A549 (cell line): ENCODE data around the gene CPPED1. TPM values are rescaled to one million over a fixed set of nuclear protein-coding genes. Genes with fewer than 3 reads are reported as not detected.

Experiments
- ATAC-seq, 2 experiments: fragments of 200-7000 bp in 1 of 2; fragments of >200 bp in 1 of 2; cut with Nextera tagmentation in 1 of 2; cut with Tn5 transposase in 1 of 2; 3 replicates each; pipeline versions ENCODE4 v1.8.0 to v1.9.1; 2018 to 2020; ENCODE audit warnings: mild to moderate bottlenecking in 1 of 2, moderate library complexity in 1 of 2
- CTCF ChIA-PET: fragments of 300-600 bp; sonication (Branson Sonifier 250); formaldehyde crosslinking; extraction: SDS; loops from one replicate; lab custom pipeline; 2021; ENCODE audit warnings: antibody characterized with exemption, inconsistent platforms; lab: Yijun Ruan, JAX
- POLR2A ChIA-PET: fragments of 350-600 bp; formaldehyde crosslinking; extraction: SDS; loops from one replicate; lab custom pipeline; 2021; ENCODE audit warnings: antibody characterized with exemption, inconsistent platforms; lab: Yijun Ruan, JAX
- DNase-seq, 2 experiments: peaks; one replicate each; pipeline versions ENCODE4 v3.0.0 to v3.0.0-alpha.2; 2011 to 2016; ENCODE audit warnings: low read depth in 1 of 2, low spot score in 1 of 2
- FAIRE-seq: peaks from 2 replicates; lab custom pipeline; 2011; peaks lifted over from hg19 to GRCh38; lab: Jason Lieb, UNC
- H3K27ac ChIP-seq, 2 experiments: fragments of >200 bp; sonication (Bioruptor Twin); formaldehyde crosslinking; 3 replicates each; pipeline ENCODE4 v1.5.1; 2016 to 2017
- H3K4me1 ChIP-seq: fragments of >200 bp; sonication (Bioruptor Twin); formaldehyde crosslinking; 3 replicates; pipeline ENCODE4 v1.6.1; 2016
- H3K4me2 ChIP-seq: fragments of >200 bp; sonication (Bioruptor Twin); formaldehyde crosslinking; 3 replicates; pipeline ENCODE4 v1.6.1; 2016
- H3K4me3 ChIP-seq: fragments of >200 bp; sonication (Bioruptor Twin); formaldehyde crosslinking; 3 replicates; pipeline ENCODE4 v1.5.1; 2016
- H3K9me3 ChIP-seq: fragments of >200 bp; sonication (Bioruptor Twin); formaldehyde crosslinking; 3 replicates; pipeline ENCODE4 v1.6.1; 2016
- BHLHE40 ChIP-seq: IDR thresholded peaks from 2 replicates; pipeline ENCODE4 v1.6.1; 2012; ENCODE audit warnings: low read depth, low read length, inconsistent platforms
- CBX2 ChIP-seq: fragments of 200-600 bp; sonication (generic); IDR thresholded peaks from 2 replicates; pipeline ENCODE4 v1.6.1; 2016; ENCODE audit warnings: low read depth, mild to moderate bottlenecking, borderline replicate concordance
- CHD2 ChIP-seq: fragments of 150-350 bp; IDR thresholded peaks from 2 replicates; pipeline ENCODE4 v1.6.1; 2014; ENCODE audit warnings: low read length; ENCODE audit not compliant: partially characterized antibody
- EHF ChIP-seq: fragments of 250-450 bp; sonication (Bioruptor Pico); IDR thresholded peaks from 2 replicates; pipeline ENCODE4 v1.5.0; 2020; ENCODE audit warnings: mild to moderate bottlenecking
- EHMT2 ChIP-seq: fragments of 200-600 bp; sonication (generic); IDR thresholded peaks from 2 replicates; pipeline ENCODE4 v1.6.1; 2016; ENCODE audit warnings: antibody characterized with exemption, low read depth, mild to moderate bottlenecking, moderate library complexity
- ESRRA ChIP-seq: fragments of 150-350 bp; IDR thresholded peaks from 2 replicates; pipeline ENCODE4 v1.6.1; 2014; ENCODE audit warnings: mild to moderate bottlenecking, low read length, borderline replicate concordance
- FOSB ChIP-seq: fragments of 250-450 bp; sonication (Bioruptor Pico); IDR thresholded peaks from 2 replicates; pipeline ENCODE4 v1.5.0; 2020; ENCODE audit warnings: mild to moderate bottlenecking, moderate library complexity
- GATA3 ChIP-seq: IDR thresholded peaks from 2 replicates; pipeline ENCODE4 v1.6.1; 2012; ENCODE audit warnings: borderline replicate concordance
- HDAC2 ChIP-seq: fragments of 200-600 bp; sonication (generic); IDR thresholded peaks from 2 replicates; pipeline ENCODE4 v1.6.1; 2016
- HOXA7 ChIP-seq: fragments of 250-450 bp; sonication (Bioruptor Pico); IDR thresholded peaks from 2 replicates; pipeline ENCODE4 v1.5.0; 2020; ENCODE audit warnings: mild to moderate bottlenecking, moderate library complexity
- HOXB13 ChIP-seq: fragments of 250-450 bp; sonication (Bioruptor Pico); IDR thresholded peaks from 2 replicates; pipeline ENCODE4 v1.5.0; 2020; ENCODE audit warnings: low read depth, mild to moderate bottlenecking, moderate library complexity
- HOXB5 ChIP-seq: fragments of 250-450 bp; sonication (Bioruptor Pico); IDR thresholded peaks from 2 replicates; pipeline ENCODE4 v1.5.0; 2020; ENCODE audit warnings: mild to moderate bottlenecking, moderate library complexity
- JUN ChIP-seq, 2 experiments: fragments of >200 bp; sonication (Bioruptor Twin); formaldehyde crosslinking; IDR thresholded peaks; 2 replicates in 1 of 2; 3 replicates in 1 of 2; pipeline ENCODE4 v1.6.1; 2016 to 2017
- KDM1A ChIP-seq: fragments of 200-600 bp; sonication (generic); IDR thresholded peaks from 2 replicates; pipeline ENCODE4 v1.6.1; 2016; ENCODE audit warnings: low read depth, mild to moderate bottlenecking
- SREBF2 ChIP-seq: fragments of 450-650 bp; IDR thresholded peaks from 2 replicates; pipeline ENCODE4 v1.6.1; 2014; ENCODE audit warnings: mild to moderate bottlenecking, moderate library complexity
- WGBS: methylation state at CpG from one replicate; pipeline ENCODE4 v1.1.6; 2017; ENCODE audit errors: missing lambda C conversion rate; 5-methylcytosine and 5-hydroxymethylcytosine counted together
- polyA plus RNA-seq, 4 experiments: library from polyadenylated mRNA; depleted of rRNA in 3 of 4; stranded (reverse); fragments of >200 nt; fragmentation: RNase III in 1 of 4; extraction: RNeasy Plus Mini Kit Qiagen cat#74134 plus additional on column Dnase treatment in 1 of 4; gene quantifications; 2 replicates in 3 of 4; 3 replicates in 1 of 4; pipeline ENCODE4 v1.2.3, GENCODE V29; 2011 to 2017
- TF ChIP-seq, protein P1 (sequence below): fragments of >200 bp; sonication (Bioruptor Twin); formaldehyde crosslinking; IDR thresholded peaks from 3 replicates; pipeline ENCODE4 v1.5.1; 2016
- TF ChIP-seq, protein P2 (sequence below): fragments of 150-350 bp; IDR thresholded peaks from 2 replicates; pipeline ENCODE4 v1.6.1; 2014; ENCODE audit warnings: low read depth, mild to moderate bottlenecking, low read length
- TF ChIP-seq, protein P3 (sequence below): fragments of 200-600 bp; sonication (generic); IDR thresholded peaks from 2 replicates; pipeline ENCODE4 v1.6.1; 2016; ENCODE audit warnings: antibody characterized with exemption, mild to moderate bottlenecking, moderate library complexity
- TF ChIP-seq, protein P4 (sequence below): fragments of 250-450 bp; sonication (Bioruptor Pico); IDR thresholded peaks from 2 replicates; pipeline ENCODE4 v1.5.0; 2020; ENCODE audit warnings: low read depth, mild to moderate bottlenecking, moderate library complexity
- TF ChIP-seq, protein P5 (sequence below): fragments of 450-650 bp; IDR thresholded peaks from 2 replicates; pipeline ENCODE4 v1.6.1; 2014; ENCODE audit warnings: antibody characterized with exemption

Gene CPPED1
- polyA plus RNA-seq, 2 of the 4 experiments (the other 2 are of a cell fraction): 16.1 to 30.5 TPM

DNA sequence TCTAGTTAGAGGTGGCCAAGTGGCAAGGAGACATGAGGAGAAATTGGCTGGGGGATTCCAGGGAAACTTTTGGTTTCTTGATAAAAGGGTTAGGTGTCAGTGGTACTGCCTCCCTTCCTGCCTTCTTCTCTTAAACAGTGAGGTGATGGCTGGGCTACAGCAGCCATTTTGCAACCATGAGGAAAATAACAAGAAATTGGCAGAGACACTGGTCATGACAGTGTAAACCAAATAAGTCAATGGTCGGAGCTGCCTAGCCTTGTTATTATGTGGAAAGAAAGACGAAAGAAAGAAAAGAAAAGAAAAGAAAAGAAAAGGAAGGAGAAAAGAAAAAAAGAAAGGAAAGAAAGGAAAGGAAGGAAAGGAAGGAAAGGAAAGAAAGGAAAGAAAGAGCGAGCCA lies 63.9 kb downstream of the CPPED1 start:
- ATAC-seq: no peak
- 94% methylated on average over 3 of the region's 3 CpGs for WGBS
- POLR2A ChIA-PET: no interaction called here
- FAIRE-seq: no peak
- Histone ChIP-seq H3K4me2 (no peak overlapping the region), H3K27ac (no peak overlapping the region), H3K9me3 (peaks cover 10% of the 10 kb centered on the region), H3K4me3 (no peak overlapping the region), H3K4me1 (no peaks in the 10 kb centered on the region)
- TF ChIP-seq FOSB (CRISPR knock-in tag): no peak
- TF ChIP-seq BHLHE40: no peak
- no peak for TF ChIP-seq CBX2
- TF ChIP-seq, protein P1, sequence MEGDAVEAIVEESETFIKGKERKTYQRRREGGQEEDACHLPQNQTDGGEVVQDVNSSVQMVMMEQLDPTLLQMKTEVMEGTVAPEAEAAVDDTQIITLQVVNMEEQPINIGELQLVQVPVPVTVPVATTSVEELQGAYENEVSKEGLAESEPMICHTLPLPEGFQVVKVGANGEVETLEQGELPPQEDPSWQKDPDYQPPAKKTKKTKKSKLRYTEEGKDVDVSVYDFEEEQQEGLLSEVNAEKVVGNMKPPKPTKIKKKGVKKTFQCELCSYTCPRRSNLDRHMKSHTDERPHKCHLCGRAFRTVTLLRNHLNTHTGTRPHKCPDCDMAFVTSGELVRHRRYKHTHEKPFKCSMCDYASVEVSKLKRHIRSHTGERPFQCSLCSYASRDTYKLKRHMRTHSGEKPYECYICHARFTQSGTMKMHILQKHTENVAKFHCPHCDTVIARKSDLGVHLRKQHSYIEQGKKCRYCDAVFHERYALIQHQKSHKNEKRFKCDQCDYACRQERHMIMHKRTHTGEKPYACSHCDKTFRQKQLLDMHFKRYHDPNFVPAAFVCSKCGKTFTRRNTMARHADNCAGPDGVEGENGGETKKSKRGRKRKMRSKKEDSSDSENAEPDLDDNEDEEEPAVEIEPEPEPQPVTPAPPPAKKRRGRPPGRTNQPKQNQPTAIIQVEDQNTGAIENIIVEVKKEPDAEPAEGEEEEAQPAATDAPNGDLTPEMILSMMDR: no peak
- no peak for TF ChIP-seq KDM1A
- no peak for TF ChIP-seq ESRRA
- no peak for TF ChIP-seq HOXB13 (CRISPR knock-in tag)
- no peak for TF ChIP-seq HOXA7 (CRISPR knock-in tag)
- TF ChIP-seq, protein P2, sequence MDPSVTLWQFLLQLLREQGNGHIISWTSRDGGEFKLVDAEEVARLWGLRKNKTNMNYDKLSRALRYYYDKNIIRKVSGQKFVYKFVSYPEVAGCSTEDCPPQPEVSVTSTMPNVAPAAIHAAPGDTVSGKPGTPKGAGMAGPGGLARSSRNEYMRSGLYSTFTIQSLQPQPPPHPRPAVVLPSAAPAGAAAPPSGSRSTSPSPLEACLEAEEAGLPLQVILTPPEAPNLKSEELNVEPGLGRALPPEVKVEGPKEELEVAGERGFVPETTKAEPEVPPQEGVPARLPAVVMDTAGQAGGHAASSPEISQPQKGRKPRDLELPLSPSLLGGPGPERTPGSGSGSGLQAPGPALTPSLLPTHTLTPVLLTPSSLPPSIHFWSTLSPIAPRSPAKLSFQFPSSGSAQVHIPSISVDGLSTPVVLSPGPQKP: no peak
- no peak for TF ChIP-seq HDAC2
- TF ChIP-seq CHD2: no peak
- TF ChIP-seq, protein P3, sequence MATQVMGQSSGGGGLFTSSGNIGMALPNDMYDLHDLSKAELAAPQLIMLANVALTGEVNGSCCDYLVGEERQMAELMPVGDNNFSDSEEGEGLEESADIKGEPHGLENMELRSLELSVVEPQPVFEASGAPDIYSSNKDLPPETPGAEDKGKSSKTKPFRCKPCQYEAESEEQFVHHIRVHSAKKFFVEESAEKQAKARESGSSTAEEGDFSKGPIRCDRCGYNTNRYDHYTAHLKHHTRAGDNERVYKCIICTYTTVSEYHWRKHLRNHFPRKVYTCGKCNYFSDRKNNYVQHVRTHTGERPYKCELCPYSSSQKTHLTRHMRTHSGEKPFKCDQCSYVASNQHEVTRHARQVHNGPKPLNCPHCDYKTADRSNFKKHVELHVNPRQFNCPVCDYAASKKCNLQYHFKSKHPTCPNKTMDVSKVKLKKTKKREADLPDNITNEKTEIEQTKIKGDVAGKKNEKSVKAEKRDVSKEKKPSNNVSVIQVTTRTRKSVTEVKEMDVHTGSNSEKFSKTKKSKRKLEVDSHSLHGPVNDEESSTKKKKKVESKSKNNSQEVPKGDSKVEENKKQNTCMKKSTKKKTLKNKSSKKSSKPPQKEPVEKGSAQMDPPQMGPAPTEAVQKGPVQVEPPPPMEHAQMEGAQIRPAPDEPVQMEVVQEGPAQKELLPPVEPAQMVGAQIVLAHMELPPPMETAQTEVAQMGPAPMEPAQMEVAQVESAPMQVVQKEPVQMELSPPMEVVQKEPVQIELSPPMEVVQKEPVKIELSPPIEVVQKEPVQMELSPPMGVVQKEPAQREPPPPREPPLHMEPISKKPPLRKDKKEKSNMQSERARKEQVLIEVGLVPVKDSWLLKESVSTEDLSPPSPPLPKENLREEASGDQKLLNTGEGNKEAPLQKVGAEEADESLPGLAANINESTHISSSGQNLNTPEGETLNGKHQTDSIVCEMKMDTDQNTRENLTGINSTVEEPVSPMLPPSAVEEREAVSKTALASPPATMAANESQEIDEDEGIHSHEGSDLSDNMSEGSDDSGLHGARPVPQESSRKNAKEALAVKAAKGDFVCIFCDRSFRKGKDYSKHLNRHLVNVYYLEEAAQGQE: no peak
- TF ChIP-seq JUN (IDR thresholded peaks at IDR 0.05): no peak
- no peak for TF ChIP-seq EHF (CRISPR knock-in tag)
- TF ChIP-seq, protein P4, sequence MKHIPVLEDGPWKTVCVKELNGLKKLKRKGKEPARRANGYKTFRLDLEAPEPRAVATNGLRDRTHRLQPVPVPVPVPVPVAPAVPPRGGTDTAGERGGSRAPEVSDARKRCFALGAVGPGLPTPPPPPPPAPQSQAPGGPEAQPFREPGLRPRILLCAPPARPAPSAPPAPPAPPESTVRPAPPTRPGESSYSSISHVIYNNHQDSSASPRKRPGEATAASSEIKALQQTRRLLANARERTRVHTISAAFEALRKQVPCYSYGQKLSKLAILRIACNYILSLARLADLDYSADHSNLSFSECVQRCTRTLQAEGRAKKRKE (CRISPR knock-in tag): no peak
- TF ChIP-seq EHMT2: no peak
- CTCF ChIA-PET: no interaction called here
- DNase-seq: no peak

DNA sequence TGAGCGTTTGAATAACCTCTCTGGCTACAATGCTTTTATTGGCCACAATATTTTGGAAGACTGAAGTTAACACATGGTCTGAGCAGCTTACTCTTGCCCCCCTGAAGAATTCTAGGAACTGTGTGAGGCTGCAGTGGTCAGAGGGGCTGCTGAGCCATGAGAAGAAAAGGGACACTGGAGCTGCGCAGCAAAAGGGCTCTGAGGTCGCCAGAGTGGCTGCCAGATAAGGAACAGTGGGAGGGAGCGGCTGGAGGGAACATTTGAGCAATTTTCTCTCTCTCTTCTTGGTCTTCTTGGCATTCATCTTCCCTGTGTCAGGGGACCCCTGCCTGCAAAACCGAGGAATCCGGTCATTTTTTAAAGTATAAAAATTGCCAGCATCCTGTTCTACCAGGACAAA lies 66.1 kb downstream of the CPPED1 start:
- no peak for DNase-seq
- TF ChIP-seq GATA3: no peak
- no peak for TF ChIP-seq HOXB5 (CRISPR knock-in tag)
- TF ChIP-seq, protein P5, sequence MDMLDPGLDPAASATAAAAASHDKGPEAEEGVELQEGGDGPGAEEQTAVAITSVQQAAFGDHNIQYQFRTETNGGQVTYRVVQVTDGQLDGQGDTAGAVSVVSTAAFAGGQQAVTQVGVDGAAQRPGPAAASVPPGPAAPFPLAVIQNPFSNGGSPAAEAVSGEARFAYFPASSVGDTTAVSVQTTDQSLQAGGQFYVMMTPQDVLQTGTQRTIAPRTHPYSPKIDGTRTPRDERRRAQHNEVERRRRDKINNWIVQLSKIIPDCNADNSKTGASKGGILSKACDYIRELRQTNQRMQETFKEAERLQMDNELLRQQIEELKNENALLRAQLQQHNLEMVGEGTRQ: no peak
- TF ChIP-seq, protein P3: no peak
- no peak for TF ChIP-seq SREBF2
- ChIA-PET CTCF (no interaction called here), POLR2A (no interaction called here)
- Histone ChIP-seq H3K4me3 (no peak overlapping the region), H3K4me2 (no peak overlapping the region), H3K9me3 (peaks cover 11% of the 10 kb centered on the region), H3K4me1 (no peaks in the 10 kb centered on the region), H3K27ac (no peak overlapping the region)
- no peak for ATAC-seq
- FAIRE-seq: no peak
- 89% methylated on average over 6 of the region's 6 CpGs for WGBS
